HG03045 (cell line): ENCODE data around the gene C19orf12.

Source experiments
- ATAC-seq: cut with Tn5 transposase; IDR thresholded peaks from one replicate; pipeline ENCODE4 v1.9.1; 2021; ENCODE audit warnings: mild to moderate bottlenecking, moderate library complexity; ENCODE audit not compliant: unreplicated experiment

C19orf12 gene

GRCh38 chr19:29714953-29715700 lies at the start of gene C19orf12:
Gene C19orf12 (minus strand): TSS chr19:29715261. CDS start chr19:29708413, 6,848 bp downstream.
- peak; percentile 87 for ATAC-seq

- no peak for ATAC-seq
Measured at GRCh38 chr19:29764361-29764760, 49.3 kb upstream of the C19orf12 start.

- ATAC-seq, result no peak
Measured at GRCh38 chr19:29763196-29763595, 48.1 kb upstream of the C19orf12 start.

GRCh38 chr19:29761575-29762232 lies 46.6 kb upstream of the C19orf12 start:
- no peak for ATAC-seq

GRCh38 chr19:29760752-29761502 lies 45.9 kb upstream of the C19orf12 start:
- ATAC-seq, result no peak

GRCh38 chr19:29759359-29759758 lies 44.3 kb upstream of the C19orf12 start:
- ATAC-seq, result no peak

GRCh38 chr19:29758863-29759262 lies 43.8 kb upstream of the C19orf12 start:
- ATAC-seq, result no peak

GRCh38 chr19:29757551-29757950 lies 42.5 kb upstream of the C19orf12 start:
- no peak for ATAC-seq

- ATAC-seq, result no peak
Measured at GRCh38 chr19:29753934-29754305, 38.9 kb upstream of the C19orf12 start.

- ATAC-seq, result no peak
Measured at GRCh38 chr19:29753190-29753933, 38.3 kb upstream of the C19orf12 start.

GRCh38 chr19:29752450-29753025 lies 37.5 kb upstream of the C19orf12 start:
- no peak for ATAC-seq

- no peak for ATAC-seq
Measured at GRCh38 chr19:29751932-29752331, 36.9 kb upstream of the C19orf12 start.

GRCh38 chr19:29750001-29750400 lies 34.9 kb upstream of the C19orf12 start:
- ATAC-seq, result no peak

GRCh38 chr19:29748996-29749849 lies 34.2 kb upstream of the C19orf12 start:
- ATAC-seq, result no peak

- ATAC-seq, result no peak
Measured at GRCh38 chr19:29745253-29745652, 30.2 kb upstream of the C19orf12 start.

GRCh38 chr19:29743681-29744080 lies 28.6 kb upstream of the C19orf12 start:
- ATAC-seq, result no peak

GRCh38 chr19:29741776-29742175 lies 26.7 kb upstream of the C19orf12 start:
- ATAC-seq, result no peak

GRCh38 chr19:29741226-29741625 lies 26.2 kb upstream of the C19orf12 start:
- ATAC-seq, result no peak

GRCh38 chr19:29737461-29738000 lies 22.5 kb upstream of the C19orf12 start:
- no peak for ATAC-seq
